ENCODE results near the gene CLDN3. TPM values are rescaled to one million over a fixed set of nuclear protein-coding genes. Genes with fewer than 3 reads are reported as not detected.

Gene CLDN3
- total and polyA plus RNA-seq, 9 of the 15 experiments (the other 6 are each of a cell fraction or from before 2014, with no cell fraction given), result 0.29 TPM; not detected in 8

- Histone ChIP-seq H3K4me2 (ENCODE audit: insufficient read depth, low read length) (no peak overlapping the region), H2AFZ (ENCODE audit: low read depth, low read length) (no peak overlapping the region), H3K9me3 (replicated peaks; ENCODE audit: control insufficient read depth, insufficient read depth, low read depth, low read length) (no peaks in the 10 kb centered on the region), H3K4me3 (no peak overlapping the region), H3K4me1 (replicated peaks in 1 of 2; ENCODE audit: control insufficient read depth in 2 of 2, insufficient read depth in 2 of 2, low read length in 2 of 2) (peaks cover 2 to 46% of the 10 kb centered on the region in 2 experiments; a peak in 4 of 5 replicates), H4K20me1 (replicated peaks; ENCODE audit: control insufficient read depth, insufficient read depth, low read length) (peaks cover 16% of the 10 kb centered on the region; the same call in 1 of the 2 replicates), H3K9ac (ENCODE audit: insufficient read depth in 1 of 2, low read depth in 2 of 2, low read length in 2 of 2) (peak overlapping the region in 1 of 2 experiments; percentile 80; a peak in 1 of 4 replicates), H3K9me1 (ENCODE audit: control insufficient read depth, insufficient read depth, low read length) (peaks cover 4% of the 10 kb centered on the region), H3K27me3 (ENCODE audit: control insufficient read depth in 2 of 2, insufficient read depth in 2 of 2, low read length in 2 of 2) (no peaks in the 10 kb centered on the region), H3K27ac (ENCODE audit: extremely low read depth, low read depth, low read length) (no peak overlapping the region), H3K79me2 (ENCODE audit: control insufficient read depth, insufficient read depth, low read length) (peaks cover 19% of the 10 kb centered on the region), H3K36me3 (ENCODE audit: control insufficient read depth, insufficient read depth, low read length) (peaks cover 20% of the 10 kb centered on the region)
- WGBS (ENCODE audit: insufficient coverage, low coverage, missing lambda C conversion rate), result 82% methylated on average over 5 of the region's 5 CpGs
- intact Hi-C loops (cut with micrococcal nuclease) (no loop called here), in situ Hi-C loops (cut with MboI) (loop anchor here (5.0 kb wide), 1 partner anchor 117 kb away; no protein-coding TSS in a partner anchor)
- ChIA-PET CTCF (ENCODE audit: low intra/inter-chr PET ratio) (no interaction called here), POLR2A (no interaction called here)
- peak in 1 of 4 experiments; percentile 25 for DNase-seq (ENCODE audit: extremely low read depth in 1 of 4, low spot score in 3 of 4)
- no peak for FAIRE-seq
- ATAC-seq, result no peak
- no peak for TF ChIP-seq MEF2D (tag; conservative IDR thresholded peaks at IDR 0.05; ENCODE audit: low read depth)
- TF ChIP-seq CCNT2 (IDR thresholded peaks at IDR 0.05; ENCODE audit: borderline replicate concordance, extremely low read depth, insufficient read length, low read depth, low read length), result no peak
- TF ChIP-seq MEF2A (IDR thresholded peaks at IDR 0.05; ENCODE audit: control insufficient read depth, low read depth, low read length), result no peak
- no peak for TF ChIP-seq ZNF133 (CRISPR knock-in tag; IDR thresholded peaks at IDR 0.05)
- no peak for TF ChIP-seq SMARCC2 (IDR thresholded peaks at IDR 0.05; ENCODE audit: low read depth)
- BruUV-seq (replicated peaks), result no TSS peak
Observed at GRCh38 chr7:73740771-73741170, 29.3 kb downstream of the CLDN3 start.

DNA sequence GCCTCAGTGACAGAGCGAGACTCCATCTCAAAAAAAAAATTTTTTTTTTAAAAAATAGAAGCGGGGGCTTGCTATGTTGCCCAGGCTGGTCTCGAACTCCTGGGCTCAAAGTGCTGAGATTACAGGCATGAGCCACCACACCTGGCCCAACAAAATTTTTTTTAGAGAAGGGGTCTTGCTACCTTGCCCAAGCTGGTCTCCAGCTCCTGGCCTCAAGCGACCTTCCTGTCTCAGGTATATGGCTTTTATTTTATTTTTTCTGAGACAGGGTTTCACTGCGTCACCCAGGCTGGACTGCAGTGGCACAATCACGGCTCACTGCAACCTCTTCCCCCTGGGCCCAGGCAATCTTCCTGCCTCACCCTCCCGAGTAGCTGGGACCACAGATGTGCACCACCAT, 29.9 kb downstream of the CLDN3 start:
- Histone ChIP-seq H3K9ac (ENCODE audit: insufficient read depth in 1 of 2, low read depth in 2 of 2, low read length in 2 of 2) (peak overlapping the region in 1 of 2 experiments; percentile 80; a peak in 1 of 4 replicates), H3K4me2 (ENCODE audit: insufficient read depth, low read length) (no peak overlapping the region), H3K79me2 (ENCODE audit: control insufficient read depth, insufficient read depth, low read length) (peaks cover 19% of the 10 kb centered on the region), H3K27ac (ENCODE audit: extremely low read depth, low read depth, low read length) (no peak overlapping the region), H3K9me1 (ENCODE audit: control insufficient read depth, insufficient read depth, low read length) (peaks cover 4% of the 10 kb centered on the region), H2AFZ (ENCODE audit: low read depth, low read length) (no peak overlapping the region), H4K20me1 (replicated peaks; ENCODE audit: control insufficient read depth, insufficient read depth, low read length) (peaks cover 17% of the 10 kb centered on the region; the same call in 1 of the 2 replicates), H3K36me3 (ENCODE audit: control insufficient read depth, insufficient read depth, low read length) (peaks cover 24% of the 10 kb centered on the region), H3K27me3 (ENCODE audit: control insufficient read depth in 2 of 2, insufficient read depth in 2 of 2, low read length in 2 of 2) (no peaks in the 10 kb centered on the region), H3K4me1 (replicated peaks in 1 of 2; ENCODE audit: control insufficient read depth in 2 of 2, insufficient read depth in 2 of 2, low read length in 2 of 2) (peaks cover 2 to 52% of the 10 kb centered on the region in 2 experiments; a peak in 4 of 5 replicates), H3K9me3 (replicated peaks; ENCODE audit: control insufficient read depth, insufficient read depth, low read depth, low read length) (no peaks in the 10 kb centered on the region), H3K4me3 (no peak overlapping the region)
- no peak for FAIRE-seq
- TF ChIP-seq ZC3H11A (IDR thresholded peaks at IDR 0.05; ENCODE audit: low read depth, low read length) (no peak), ARID1B (IDR thresholded peaks at IDR 0.05) (no peak), BCL6 (CRISPR knock-in tag; IDR thresholded peaks at IDR 0.05) (no peak), ZNF586 (CRISPR knock-in tag; conservative IDR thresholded peaks at IDR 0.05) (no peak), SP1 (CRISPR knock-in tag; IDR thresholded peaks at IDR 0.05) (no peak)
- ATAC-seq, result no peak
- CTCF ChIA-PET (ENCODE audit: low intra/inter-chr PET ratio), result no interaction called here
- intact Hi-C loops (cut with micrococcal nuclease) (no loop called here), in situ Hi-C loops (cut with MboI) (loop anchor here (5.0 kb wide), 1 partner anchor 117 kb away; no protein-coding TSS in a partner anchor)
- POLR2A ChIA-PET, result interaction anchor here (0.6 to 2.3 kb wide), 2 partner anchors 8 to 104 kb away, joined by 3 to 9 read pairs; no protein-coding TSS in a partner anchor
- 93% methylated on average over 7 of the region's 7 CpGs for WGBS (ENCODE audit: insufficient coverage, low coverage, missing lambda C conversion rate)
- DNase-seq (ENCODE audit: extremely low read depth in 1 of 4, low spot score in 3 of 4), result no peak
- no TSS peak for BruUV-seq (replicated peaks)
